CD4-positive, alpha-beta T cell treated with Interleukin-6 for 4 hours (primary cell): ENCODE measurements around the gene NPPB.

Experiments used
- DNase-seq: peaks from one replicate; pipeline ENCODE4 v3.0.0-alpha.2; 2020; ENCODE audit warnings: mixed read lengths

Gene NPPB

DNA sequence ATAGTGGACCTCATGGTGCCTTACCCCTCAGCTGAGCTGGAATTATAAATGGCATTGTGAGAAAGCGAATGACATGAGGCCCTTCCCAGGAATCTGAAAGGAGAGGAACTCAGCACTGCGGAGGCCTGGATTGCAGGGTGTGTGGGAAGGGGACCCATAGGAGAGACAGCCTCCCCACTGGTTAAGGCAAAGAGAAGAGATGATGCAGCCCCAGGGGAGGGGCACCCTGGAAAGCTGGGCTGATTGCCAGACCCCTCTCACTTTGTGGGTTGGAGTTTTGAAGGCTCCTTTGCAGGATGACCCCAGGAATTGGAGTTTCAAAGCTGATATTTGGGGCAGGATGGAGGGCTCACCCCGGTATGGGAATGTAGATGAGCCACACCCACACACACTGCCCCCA lies 2.0 kb downstream of the NPPB start:
- DNase-seq, result no peak

DNA sequence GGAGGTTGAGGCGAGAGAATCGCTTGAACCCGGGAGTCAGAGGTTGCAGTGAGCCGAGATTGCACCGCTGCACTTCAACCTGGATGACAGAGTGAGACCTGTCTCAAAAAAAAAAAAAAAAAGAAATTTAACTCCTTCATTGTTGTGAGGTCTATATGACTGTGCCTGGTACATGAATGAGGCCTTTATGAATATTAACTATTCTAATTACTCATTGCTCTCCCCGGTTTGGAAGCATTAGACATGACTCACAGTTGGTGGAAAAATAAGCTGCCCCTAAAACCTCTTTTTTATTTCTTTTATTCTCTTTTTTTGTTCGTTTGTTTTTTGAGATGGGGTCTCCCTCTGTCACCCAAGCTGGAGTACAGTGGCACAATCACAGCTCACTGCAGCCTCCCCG lies 3.3 kb downstream of the NPPB start:
- DNase-seq, result no peak

DNA sequence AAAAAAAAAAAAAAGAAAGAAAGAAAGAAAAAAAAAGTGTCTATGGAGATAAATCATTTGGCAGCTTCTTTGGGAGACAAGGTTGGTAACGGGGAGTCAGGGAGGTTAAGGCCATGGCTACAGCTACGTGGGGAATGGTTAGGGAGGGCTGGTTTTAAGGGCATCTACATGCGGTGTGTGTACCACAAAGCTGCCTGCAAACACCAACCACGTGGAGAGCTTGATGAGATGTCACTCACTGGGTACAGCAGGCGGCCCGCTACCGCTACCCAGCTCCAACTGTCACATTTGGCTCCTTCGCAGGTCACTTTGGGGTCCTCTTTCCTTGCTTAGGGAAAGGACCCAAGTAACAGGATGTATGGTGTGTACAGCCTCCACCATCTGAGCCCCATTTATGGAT lies 4.2 kb downstream of the NPPB start:
- DNase-seq, result no peak

DNA sequence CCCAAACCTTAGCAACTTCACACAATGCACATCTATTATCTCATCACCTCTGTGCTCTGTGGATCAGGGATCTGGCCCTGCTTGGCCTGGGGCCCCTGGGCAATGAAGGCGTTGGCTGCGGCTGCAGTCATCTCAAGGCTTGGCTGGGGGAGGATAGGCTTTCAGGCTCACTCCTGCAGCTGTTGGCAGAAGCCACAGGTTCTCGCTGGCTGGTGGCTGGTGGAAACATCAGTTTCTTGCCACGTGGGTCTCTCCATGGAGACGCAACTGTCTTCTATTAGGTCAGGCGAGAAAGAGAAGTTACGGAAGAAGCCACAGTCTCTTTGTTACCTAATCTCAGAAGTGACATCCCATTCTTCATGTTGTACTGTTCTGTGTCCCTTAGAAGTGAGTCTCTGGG lies 7.6 kb downstream of the NPPB start:
- DNase-seq, result no peak

DNA sequence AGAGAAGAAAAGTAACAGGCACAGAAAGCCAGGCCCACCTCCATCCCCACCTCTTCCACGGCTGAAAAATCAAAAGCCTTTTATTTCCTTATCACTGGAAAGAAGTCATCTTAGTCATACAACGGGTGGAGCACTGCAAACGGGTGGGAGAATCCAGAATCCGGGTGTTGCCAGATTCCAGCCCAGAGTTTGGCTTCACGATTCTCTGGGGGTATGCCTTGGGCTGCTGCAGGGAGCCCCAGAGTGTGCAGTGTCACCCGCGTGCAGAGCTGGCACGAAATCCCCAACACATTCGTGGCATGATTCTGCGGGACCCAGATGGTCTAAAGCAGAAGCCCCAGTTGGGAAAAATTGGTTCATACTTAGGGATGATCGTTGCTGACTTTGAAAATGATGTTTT lies 8.6 kb downstream of the NPPB start:
- DNase-seq, result no peak

DNA sequence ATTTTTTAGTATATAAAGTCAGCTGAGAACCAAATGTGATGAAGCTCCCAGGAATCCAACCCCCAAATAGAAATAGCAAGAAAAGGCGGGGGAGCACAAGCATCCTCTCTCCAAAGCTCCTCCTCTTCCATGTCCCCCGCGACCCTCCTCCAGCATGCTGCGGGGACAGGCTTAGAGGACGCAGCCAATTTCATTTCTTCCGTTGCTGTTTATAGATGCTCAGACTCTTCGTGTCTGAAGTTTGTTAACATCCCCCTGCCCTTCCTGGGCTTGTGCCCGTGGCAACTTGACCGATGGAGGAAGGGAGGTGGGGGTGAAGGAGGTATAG lies 10.4 kb downstream of the NPPB start:
- no peak for DNase-seq

DNA sequence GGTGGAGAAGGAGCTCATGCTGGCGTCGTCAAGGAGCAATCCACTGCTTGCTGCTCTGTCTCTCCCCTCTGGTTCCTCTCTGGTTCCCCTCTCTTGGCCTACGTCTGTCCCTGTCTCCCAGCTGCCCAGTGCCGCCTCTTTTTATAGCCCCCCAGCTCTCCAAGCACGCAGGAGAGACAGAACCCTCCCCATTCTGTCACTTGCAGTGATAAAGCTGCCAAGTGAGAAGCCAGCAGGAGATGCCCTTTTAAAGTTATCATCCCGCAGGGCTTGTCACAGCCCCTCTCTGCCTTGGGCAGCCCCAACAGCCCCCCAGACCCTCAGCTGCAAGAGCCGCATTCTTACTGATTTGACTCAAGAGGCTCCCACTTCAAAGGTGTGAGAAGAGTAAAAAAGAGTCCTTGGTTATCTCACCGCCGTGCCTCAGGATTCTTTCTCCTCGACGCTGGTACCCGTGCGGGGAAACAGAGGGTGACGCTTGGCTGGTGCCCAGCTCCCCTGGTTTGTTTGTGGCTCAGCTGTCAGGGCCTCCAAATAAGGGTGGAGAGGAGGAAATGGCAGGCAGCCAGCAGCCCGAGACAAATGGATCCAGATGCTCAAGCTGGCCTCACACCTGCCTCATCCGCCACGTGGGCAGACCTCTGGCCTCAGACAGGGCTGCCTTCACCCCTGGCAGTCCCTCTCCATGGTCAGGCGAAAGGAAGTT lies 10.9 kb downstream of the NPPB start, which contains the start of gene NPPA:
Gene NPPA (minus strand): TSS at position 117 of the 706 bp plus-strand sequence. CDS start 99 bp downstream, at position 18.
- no peak for DNase-seq

DNA sequence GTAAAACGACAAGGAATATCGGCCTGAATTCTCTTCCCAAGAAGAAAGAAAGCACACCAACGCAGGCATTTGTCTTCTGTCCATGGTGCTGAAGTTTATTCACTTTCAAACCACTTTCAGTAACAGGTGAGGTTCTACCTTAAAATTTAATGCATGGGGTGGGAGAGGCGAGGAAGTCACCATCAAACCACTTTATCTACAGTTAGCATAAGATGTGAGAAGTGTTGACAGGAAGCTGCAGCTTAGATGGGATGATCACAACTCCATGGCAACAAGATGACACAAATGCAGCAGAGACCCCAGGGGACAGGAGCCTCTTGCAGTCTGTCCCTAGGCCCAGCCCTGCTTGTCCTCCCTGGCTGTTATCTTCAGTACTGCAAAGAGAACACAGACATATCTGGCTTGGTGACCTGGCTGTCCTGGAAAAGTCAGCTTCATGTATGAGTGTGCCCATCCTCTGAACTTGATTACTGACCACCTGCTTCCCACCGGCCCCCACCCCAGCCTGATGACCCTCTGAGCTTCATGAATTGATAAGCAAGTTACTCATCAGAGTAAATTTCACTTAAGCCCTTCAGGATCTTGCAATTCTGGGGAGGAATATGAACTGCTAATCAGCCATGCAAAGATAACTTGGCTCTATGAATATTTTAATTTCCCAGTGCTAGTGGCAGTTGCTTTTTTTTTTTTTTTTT lies 13.0 kb downstream of the NPPB start:
- no peak for DNase-seq

DNA sequence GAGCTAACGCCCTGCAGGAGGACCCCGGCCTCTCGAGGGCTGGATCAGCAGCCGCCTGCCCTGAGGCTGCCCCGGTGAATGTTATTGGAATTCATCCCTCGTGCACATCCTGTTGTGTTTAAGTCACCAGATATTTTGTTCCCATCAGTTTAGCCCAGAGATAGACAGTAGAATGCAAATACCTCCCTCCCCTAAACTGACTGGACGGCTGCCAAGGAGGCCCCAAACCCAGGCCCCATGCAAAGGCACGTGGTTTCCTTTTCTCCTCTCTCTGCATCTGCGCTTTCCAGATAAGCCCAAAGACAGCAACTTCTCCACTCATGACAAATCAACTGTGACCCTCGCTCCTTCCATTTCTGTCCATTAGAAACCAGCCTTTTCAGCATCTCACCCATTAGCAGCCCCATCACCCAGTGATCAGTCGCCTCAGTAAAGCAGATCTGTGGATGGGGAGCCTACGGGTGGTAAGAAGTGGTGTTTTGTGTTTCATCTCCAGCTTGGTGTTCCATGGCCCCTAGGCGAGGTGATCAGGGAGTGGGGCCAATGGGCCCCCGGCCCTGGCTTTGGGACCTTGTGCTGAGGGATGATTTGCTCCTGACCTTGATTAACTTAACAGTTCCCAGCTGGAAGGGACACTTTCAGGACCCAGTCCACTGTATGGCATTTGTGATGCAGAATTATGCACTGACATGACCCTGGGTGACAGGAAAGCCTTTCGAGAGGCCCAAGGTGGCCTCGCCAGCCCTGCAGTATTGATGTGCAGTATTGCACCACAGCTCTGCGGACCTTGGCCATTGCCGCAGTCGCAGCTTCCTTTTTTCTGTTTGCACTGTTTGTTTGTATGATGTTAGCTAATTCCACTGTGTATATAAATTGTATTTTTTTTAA lies 16.3 kb downstream of the NPPB start:
- no peak for DNase-seq

DNA sequence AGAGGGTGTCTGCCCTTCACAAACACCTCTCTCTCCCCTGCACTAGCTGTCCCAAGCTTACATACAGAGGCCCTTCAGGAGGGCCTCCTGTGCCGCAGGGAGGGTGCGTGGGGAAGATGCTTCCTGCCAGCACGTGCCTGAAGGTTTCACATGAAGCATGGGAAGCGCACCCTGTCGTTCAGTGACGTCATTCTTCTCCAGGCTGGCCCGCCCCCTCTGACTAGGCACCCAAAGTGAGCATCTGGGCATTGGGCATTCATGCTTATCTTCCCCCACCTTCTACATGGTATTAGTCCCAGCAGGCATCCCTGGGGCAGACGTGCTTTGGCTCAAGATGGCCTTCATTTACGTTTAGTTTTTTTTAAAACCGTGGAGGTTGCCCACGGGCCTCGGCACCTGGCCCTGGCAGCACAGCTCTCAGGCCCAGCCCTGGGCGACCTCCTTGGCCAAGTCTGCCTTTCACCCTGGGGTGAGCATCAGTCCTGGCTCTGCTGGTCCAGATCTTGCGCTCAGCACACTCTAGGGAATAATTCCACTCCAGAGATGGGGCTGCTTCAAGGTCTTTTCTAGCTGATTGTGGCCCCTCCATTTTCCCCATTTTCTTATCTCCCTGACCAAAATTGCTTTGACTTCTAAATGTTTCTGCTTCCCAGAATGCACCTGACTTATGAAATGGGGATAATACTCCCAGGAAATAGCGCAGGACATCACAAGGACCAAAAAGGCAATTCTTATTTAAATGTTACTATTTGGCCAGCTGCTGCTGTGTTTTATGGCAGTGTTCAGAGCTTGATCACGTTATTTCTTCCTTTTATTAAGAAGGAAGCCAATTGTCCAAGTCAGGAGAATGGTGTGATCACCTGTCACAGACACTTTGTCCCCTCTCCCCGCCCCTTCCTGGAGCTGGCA lies 17.2 kb downstream of the NPPB start:
- no peak for DNase-seq

DNA sequence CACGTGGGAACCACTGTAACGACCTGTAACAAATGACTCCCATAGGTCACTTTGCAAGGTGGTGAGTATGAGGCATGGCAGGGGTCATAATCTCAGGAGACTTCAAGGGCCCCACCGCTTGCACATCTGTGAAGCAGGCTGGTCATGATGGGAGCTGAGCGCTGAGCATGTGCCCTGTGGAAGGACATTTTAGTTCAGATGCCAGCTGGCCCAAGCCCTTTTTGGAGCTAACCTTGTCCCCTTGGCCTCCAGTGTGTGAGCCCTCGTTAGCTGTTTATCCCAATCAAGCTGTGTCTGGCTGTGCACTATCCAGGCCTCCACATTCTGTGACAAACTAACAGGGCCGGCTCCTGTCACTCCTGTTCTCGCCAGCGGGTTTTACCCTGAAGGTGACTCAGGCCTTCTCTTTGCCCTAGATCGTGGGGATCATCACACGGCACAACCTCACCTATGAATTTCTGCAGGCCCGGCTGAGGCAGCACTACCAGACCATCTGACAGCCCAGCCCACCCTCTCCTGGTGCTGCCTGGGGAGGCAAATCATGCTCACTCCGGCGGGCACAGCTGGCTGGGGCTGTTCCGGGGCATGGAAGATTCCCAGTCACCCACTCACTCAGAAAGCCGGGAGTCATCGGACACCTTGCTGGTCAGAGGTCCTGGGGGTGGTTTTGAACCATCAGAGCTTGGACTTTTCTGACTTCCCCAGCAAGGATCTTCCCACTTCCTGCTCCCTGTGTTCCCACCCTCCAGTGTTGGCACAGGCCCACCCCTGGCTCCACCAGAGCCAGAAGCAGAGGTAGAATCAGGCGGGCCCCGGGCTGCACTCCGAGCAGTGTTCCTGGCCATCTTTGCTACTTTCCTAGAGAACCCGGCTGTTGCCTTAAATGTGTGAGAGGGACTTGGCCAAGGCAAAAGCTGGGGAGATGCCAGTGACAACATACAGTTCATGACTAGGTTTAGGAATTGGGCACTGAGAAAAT lies 18.7 kb downstream of the NPPB start:
- DNase-seq, result no peak

DNA sequence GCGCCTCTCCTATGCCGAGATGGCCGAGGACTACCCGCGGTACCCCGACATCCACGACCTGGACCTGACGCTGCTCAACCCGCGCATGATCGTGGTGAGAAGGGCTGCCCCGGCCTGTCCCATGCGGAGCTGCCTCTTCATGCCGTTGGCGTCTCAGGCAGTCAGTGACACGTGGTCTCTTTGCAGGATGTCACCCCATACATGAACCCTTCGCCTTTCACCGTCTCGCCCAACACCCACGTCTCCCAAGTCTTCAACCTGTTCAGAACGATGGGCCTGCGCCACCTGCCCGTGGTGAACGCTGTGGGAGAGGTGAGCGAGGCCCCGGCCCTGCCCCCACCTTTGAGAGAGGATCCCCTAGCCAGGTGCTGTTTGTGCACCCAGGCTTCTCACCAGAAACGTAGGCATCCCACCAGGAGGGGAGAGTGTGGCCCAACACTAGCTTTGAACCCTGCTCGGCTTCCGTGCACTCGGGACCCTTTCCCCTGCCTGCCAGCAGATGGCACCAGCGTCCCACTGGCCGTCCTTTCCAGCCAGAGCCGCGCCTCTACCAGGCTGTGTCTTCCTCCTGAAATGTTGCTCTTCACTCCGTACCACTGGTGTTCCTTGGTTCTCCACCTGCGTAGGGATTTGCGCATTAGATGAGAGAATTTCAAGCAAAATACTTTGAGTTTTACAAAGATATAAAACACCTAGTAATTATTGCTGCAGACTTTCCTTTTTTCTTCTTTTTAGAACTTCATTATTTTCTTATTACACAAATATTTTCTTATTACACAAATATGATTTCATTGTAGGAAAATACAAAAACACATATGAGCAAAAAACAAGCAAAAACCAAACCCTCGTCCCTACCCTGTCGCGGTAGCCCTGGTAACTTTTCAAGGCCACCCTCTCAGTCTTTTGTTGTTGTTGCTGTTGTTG lies 20.1 kb downstream of the NPPB start:
- DNase-seq, result peak; percentile 80

DNA sequence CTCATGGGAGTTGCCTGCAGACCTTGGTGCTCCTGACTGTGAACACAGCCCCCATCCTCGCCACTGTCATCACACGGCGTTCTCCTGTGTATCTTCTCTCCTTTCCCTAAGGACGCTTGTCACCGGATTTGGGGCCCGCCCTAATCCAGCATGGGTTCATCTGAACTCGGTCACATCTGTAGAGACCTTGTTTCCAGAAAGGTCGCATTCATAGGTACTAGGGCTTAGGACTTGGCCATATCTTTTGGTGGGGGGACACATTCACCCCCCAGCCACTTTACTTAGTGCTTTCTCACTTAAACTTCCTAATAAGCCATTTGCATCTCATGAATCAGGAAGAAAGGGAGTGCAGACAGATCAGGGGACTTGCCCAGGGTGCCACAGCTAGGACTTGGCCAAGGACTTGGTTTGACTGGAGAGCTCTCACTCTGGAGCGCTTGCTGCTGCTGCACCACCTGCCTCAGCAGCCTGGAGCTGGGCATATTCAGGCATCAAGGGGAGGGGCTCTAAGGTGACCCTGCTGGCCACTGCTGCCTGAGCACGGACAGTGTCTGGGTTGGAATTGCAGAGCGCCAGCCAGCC lies 20.9 kb downstream of the NPPB start:
- no peak for DNase-seq

DNA sequence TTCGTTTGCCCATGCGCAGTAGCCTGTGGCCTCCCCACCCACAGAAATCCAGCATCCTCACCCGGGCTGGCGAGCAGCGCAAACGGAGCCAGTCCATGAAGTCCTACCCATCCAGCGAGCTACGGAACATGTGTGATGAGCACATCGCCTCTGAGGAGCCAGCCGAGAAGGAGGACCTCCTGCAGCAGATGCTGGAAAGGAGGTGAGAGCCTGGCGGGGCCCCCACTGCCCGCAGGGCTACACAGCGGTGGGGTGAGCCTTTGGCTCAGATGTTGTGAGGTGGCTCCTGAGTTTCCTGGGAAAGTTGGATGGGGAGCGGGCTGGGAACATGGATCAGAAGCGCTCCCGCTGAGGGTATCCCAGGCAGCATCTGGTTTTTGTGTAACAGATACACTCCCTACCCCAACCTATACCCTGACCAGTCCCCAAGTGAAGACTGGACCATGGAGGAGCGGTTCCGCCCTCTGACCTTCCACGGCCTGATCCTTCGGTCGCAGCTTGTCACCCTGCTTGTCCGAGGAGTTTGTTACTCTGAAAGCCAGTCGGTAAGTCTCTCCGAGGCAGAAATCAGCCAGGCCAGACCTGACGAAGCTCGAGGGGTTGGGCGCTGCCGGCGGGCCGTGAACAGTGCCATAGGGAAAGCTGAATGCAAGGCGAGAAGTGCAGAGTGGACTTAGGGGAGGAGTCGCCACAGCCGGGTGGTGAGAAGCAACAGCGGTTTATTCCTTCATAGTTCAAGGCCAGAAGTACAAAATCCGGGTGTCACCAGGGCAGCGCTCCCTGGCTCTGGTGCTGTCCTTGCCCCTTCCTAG lies 21.6 kb downstream of the NPPB start:
- no peak for DNase-seq

DNA sequence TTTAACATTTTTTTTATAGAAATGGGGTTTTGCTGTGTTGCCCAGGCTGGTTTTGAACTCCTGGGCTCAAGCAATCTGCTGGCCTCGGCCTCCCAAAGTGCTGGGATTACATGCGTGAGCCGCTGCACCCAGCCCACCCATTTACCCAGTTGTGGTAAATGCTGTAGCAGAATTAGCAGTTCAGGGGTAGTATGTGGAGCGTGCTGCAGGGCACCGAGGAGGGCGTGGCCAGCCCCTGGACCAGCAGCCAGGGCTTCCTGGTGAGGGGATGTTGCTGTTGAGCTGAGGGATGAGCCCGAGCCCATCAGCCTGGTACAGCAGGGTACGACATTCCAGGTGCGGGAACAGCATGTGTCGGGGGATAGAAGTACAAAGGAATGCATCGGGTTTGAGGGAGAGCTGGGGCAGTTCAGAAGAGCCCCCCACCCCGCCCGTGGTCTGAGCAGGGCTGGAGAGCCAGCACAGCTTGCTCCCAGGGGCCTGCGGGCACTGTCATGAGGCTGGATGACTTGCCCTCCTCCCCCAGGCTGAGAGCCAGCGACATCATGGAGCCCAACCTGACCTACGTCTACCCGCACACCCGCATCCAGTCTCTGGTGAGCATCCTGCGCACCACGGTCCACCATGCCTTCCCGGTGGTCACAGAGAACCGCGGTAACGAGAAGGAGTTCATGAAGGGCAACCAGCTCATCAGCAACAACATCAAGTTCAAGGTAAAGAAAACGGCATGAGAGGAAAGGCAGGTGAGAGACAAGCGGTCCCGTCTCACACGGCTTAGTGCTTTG lies 23.1 kb downstream of the NPPB start:
- DNase-seq, result no peak

DNA sequence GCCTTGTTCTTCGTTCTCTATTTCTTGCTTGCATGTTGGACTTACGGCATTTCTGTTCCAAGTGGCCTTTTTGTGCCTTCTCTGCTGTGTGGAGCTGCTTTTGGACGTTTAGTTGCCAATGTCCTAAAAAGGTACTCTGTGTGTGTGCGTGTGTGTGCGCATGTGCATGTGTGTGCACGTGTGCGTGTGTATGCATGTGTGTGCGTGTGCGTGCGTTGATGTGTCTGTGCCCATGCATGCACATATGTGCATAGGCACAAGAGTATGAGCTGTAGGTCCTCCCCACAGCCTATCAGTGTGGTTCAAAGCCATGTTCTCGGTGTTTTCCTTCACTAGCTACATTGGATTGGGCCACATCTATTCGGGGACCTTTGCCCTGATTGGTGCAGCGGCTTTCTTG lies 24.8 kb downstream of the NPPB start:
- DNase-seq, result no peak

DNA sequence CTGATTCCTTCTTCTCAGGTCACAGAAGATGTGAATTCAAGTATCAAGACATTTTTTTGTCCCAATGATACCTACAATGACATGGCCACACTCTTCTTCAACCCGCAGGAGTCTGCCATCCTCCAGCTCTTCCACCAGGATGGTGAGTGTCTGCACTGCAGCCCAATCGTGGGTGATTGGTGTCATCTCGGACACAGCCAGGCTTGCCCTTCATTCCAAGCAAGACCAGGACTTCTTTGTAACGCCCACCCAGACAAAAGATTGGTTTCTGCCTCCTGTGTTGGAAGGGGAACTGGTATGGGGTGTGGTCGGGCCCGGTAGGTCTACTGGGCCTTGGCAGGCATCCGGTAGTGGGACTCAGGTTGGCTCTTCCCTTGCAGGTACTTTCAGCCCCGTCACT lies 25.2 kb downstream of the NPPB start:
- DNase-seq, result no peak
